SU-DHL-6 (cell line): Measurements from ENCODE around the gene FCF1.

Source experiments
- H2AFZ ChIP-seq: fragments of 200-600 bp; sonication (generic); 2 replicates; pipeline ENCODE4 v1.6.1; 2014; ENCODE audit warnings: low read depth, mild to moderate bottlenecking, moderate library complexity, mixed read lengths, antibody characterized with exemption, low read length; ENCODE audit not compliant: severe bottlenecking
- H3F3A ChIP-seq: fragments of 200-600 bp; shearing (Covaris generic); 2 replicates; pipeline ENCODE4 v1.6.0; 2016; ENCODE audit warnings: antibody characterized with exemption, mild to moderate bottlenecking; ENCODE audit not compliant: insufficient read depth
- H3K27ac ChIP-seq: fragments of 200-600 bp; sonication (generic); 2 replicates; pipeline ENCODE4 v1.5.1; 2016; ENCODE audit warnings: low read depth, mild to moderate bottlenecking, low read length, moderate library complexity, mixed read lengths
- H3K27me3 ChIP-seq: fragments of 200-600 bp; sonication (generic), shearing (Covaris generic); 2 replicates; pipeline ENCODE4 v1.6.0; 2014; ENCODE audit warnings: mild to moderate bottlenecking, low read length
- H3K36me3 ChIP-seq: fragments of 200-600 bp; sonication (generic); 2 replicates; pipeline ENCODE4 v1.6.1; 2014; ENCODE audit warnings: mild to moderate bottlenecking, low read length, mixed read lengths
- H3K4me2 ChIP-seq: fragments of 300-600, 200-600 bp; shearing (Covaris generic), sonication (generic); 2 replicates; pipeline ENCODE4 v1.6.0; 2014; ENCODE audit warnings: low read length, low read depth, mild to moderate bottlenecking; ENCODE audit not compliant: poor library complexity, severe bottlenecking
- H3K4me3 ChIP-seq: fragments of 200-600 bp; sonication (generic); 2 replicates; pipeline ENCODE4 v1.5.1; 2014; ENCODE audit warnings: antibody characterized with exemption, low read length, mild to moderate bottlenecking, mixed read lengths; ENCODE audit not compliant: insufficient read depth, poor library complexity, severe bottlenecking
- H3K79me2 ChIP-seq: fragments of 200-600 bp; sonication (generic); 2 replicates; pipeline ENCODE4 v1.6.1; 2014; ENCODE audit warnings: mild to moderate bottlenecking, low read length, moderate library complexity; ENCODE audit not compliant: insufficient read depth
- H3K9ac ChIP-seq: fragments of 200-600 bp; sonication (generic); 2 replicates; pipeline ENCODE4 v1.7.0; 2014; ENCODE audit warnings: mild to moderate bottlenecking, low read length
- H3K9me2 ChIP-seq: fragments of 200-600 bp; sonication (generic); replicated peaks from 2 replicates; pipeline ENCODE4 v1.6.1; 2014; ENCODE audit warnings: low read length; ENCODE audit not compliant: insufficient read depth
- H3K9me3 ChIP-seq: fragments of 200-600 bp; sonication (generic); 2 replicates; pipeline ENCODE4 v1.6.1; 2014; ENCODE audit warnings: low read length, mixed read lengths; ENCODE audit not compliant: insufficient read depth
- H4K20me1 ChIP-seq: fragments of 200-600 bp; sonication (generic); 2 replicates; pipeline ENCODE4 v1.6.1; 2014; ENCODE audit warnings: low read depth, mild to moderate bottlenecking, antibody characterized with exemption, low read length, moderate library complexity, mixed read lengths
- EZH2phosphoT487 ChIP-seq: fragments of 200-600 bp; sonication (generic), shearing (Covaris generic); conservative IDR thresholded peaks from 2 replicates; pipeline ENCODE4 v1.6.1; 2018; ENCODE audit warnings: mild to moderate bottlenecking, antibody characterized with exemption, low read length, moderate library complexity, mixed read lengths
- TF ChIP-seq, protein P1 (sequence below): fragments of 200-600 bp; sonication (generic); IDR thresholded peaks from one replicate; pipeline ENCODE4 v1.5.1; 2017; ENCODE audit warnings: antibody characterized with exemption, mild to moderate bottlenecking, low read length, moderate library complexity; ENCODE audit not compliant: insufficient read depth, poor library complexity, severe bottlenecking

FCF1 gene

DNA sequence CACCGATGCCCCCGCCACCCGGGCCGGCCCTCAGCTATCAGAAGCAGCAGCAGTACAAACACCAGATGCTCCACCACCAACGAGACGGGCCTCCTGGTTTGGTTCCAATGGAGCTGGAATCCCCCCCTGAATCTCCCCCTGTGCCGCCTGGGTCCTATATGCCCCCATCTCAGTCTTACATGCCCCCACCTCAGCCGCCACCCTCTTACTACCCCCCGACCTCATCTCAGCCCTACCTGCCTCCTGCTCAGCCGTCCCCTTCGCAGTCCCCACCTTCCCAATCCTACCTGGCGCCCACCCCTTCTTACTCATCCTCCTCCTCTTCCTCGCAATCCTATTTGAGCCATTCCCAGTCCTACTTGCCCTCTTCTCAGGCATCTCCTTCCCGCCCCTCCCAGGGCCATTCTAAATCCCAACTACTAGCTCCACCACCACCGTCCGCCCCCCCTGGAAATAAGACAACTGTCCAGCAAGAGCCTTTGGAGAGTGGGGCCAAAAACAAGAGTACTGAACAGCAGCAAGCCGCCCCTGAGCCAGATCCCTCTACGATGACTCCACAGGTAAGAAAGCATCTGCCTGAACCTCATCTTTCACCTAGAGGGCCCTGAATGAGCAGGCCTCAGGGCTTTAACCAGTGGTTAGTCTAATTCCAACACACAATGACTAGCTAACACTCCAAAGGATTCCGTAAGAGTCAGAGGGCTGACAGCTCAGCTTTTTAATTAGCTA lies 51.0 kb downstream of the FCF1 start:
- Histone ChIP-seq H3K36me3 (peaks cover 4% of the 10 kb centered on the region; the same call in 1 of the 2 replicates), H3K9me3 (no peaks in the 10 kb centered on the region), H3K4me2 (peak overlapping the region; percentile 83), H3K9ac (peak overlapping the region; percentile 88), H4K20me1 (peaks cover 8% of the 10 kb centered on the region; the same call in 1 of the 2 replicates), H3K27me3 (no peaks in the 10 kb centered on the region), H3K79me2 (peaks cover 55% of the 10 kb centered on the region), H3F3A (peaks cover 4% of the 10 kb centered on the region; the same call in 1 of the 2 replicates), H3K27ac (peak overlapping the region; percentile 80), H3K9me2 (no peaks in the 10 kb centered on the region), H2AFZ (peak overlapping the region; percentile 65), H3K4me3 (peak overlapping the region; percentile 86)
- TF ChIP-seq EZH2phosphoT487: no peak
- TF ChIP-seq, protein P1, sequence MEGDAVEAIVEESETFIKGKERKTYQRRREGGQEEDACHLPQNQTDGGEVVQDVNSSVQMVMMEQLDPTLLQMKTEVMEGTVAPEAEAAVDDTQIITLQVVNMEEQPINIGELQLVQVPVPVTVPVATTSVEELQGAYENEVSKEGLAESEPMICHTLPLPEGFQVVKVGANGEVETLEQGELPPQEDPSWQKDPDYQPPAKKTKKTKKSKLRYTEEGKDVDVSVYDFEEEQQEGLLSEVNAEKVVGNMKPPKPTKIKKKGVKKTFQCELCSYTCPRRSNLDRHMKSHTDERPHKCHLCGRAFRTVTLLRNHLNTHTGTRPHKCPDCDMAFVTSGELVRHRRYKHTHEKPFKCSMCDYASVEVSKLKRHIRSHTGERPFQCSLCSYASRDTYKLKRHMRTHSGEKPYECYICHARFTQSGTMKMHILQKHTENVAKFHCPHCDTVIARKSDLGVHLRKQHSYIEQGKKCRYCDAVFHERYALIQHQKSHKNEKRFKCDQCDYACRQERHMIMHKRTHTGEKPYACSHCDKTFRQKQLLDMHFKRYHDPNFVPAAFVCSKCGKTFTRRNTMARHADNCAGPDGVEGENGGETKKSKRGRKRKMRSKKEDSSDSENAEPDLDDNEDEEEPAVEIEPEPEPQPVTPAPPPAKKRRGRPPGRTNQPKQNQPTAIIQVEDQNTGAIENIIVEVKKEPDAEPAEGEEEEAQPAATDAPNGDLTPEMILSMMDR: no peak

DNA sequence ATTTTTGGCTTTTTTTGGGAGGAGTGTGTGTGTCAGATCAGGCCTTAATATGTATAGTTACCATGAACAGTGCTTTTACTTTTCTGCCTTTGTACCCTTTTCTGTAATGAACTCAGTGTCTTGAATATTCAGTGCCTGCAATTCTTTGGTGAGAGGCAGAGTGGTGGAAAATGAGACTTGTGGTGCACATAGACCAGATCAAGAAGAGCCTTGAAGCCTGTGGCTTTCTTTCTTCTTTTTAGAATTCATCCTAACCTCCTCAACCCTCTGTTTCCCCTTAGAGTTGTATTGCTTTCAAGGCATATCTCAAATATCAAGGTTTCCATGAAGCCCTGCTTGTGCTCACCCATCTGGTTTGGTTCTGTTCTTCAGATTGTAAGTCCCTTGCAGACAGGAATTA lies 52.8 kb downstream of the FCF1 start:
- TF ChIP-seq EZH2phosphoT487: no peak
- Histone ChIP-seq H3K27ac (peak overlapping the region; percentile 9; the same call in 1 of the 2 replicates), H2AFZ (no peak overlapping the region), H3K79me2 (peaks cover 67% of the 10 kb centered on the region), H3K9ac (peak overlapping the region; percentile 88), H3K9me3 (no peaks in the 10 kb centered on the region), H3K9me2 (no peaks in the 10 kb centered on the region), H4K20me1 (peaks cover 8% of the 10 kb centered on the region; the same call in 1 of the 2 replicates), H3K4me2 (peak overlapping the region; percentile 83), H3K4me3 (peak overlapping the region; percentile 86), H3F3A (peaks cover 4% of the 10 kb centered on the region; the same call in 1 of the 2 replicates), H3K36me3 (peaks cover 4% of the 10 kb centered on the region; the same call in 1 of the 2 replicates), H3K27me3 (no peaks in the 10 kb centered on the region)

DNA sequence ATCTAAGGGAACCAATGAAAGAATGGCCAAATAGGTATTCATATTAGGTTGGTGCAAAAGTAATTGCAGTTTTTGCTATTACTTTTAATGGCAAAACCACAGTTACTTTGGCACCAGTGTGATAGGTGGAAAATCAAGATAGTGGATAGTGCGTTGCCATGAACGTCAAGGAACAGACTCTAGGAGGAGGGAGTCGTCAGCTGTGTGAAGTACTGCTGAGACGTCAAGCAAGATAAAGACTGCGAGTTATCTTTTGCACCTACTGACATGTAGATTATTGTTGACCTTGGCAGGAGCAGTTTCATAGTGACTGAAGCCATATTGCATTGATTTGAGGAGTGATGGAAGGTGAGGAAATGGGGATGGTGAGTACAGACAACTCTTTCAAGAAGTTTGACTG lies 58.5 kb downstream of the FCF1 start:
- peaks cover 86% of the 10 kb centered on the region for H3K79me2 ChIP-seq
- 0 out of 2 replicates have a peak, but pooled peaks cover 6% of the 10 kb centered on the region for H4K20me1 ChIP-seq
- TF ChIP-seq EZH2phosphoT487: no peak
- TF ChIP-seq, protein P1: no peak

DNA sequence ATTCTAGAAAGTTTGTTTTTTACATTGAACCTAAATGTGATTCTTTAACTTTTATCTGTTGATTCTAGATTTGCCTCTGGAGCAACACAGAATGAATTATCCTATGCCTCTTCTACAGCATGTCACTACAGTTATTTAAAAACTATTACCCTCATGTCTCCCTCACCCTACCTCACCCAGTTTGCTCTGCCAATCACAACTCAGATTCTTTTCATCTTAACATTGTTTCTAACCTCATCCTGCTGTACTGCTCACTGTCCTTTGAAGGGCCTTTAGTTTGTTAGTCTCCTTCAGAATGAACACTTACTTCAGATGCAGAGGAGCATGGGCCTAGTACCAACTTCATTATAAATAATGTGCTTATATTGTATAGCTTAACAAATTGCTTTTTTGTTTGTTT lies 71.7 kb downstream of the FCF1 start:
- TF ChIP-seq, protein P1: no peak
- Histone ChIP-seq H3K9me3 (no peaks in the 10 kb centered on the region), H2AFZ (no peak overlapping the region), H3K36me3 (peaks cover 47% of the 10 kb centered on the region; the same call in 1 of the 2 replicates), H3K9me2 (no peaks in the 10 kb centered on the region), H3F3A (no peaks in the 10 kb centered on the region), H3K79me2 (peaks cover 27% of the 10 kb centered on the region), H3K4me2 (no peak overlapping the region), H4K20me1 (no peaks in the 10 kb centered on the region; the same call in 1 of the 2 replicates), H3K9ac (no peak overlapping the region), H3K4me3 (no peak overlapping the region), H3K27ac (no peak overlapping the region), H3K27me3 (no peaks in the 10 kb centered on the region)

More for the DNA sequence above, 58.5 kb downstream of the FCF1 start:
- no peak overlapping the region for H3K9ac ChIP-seq
- H3K9me3 ChIP-seq: no peaks in the 10 kb centered on the region
- H3K9me2 ChIP-seq: no peaks in the 10 kb centered on the region
- H3F3A ChIP-seq: no peaks in the 10 kb centered on the region
- H3K4me2 ChIP-seq: no peak overlapping the region
- no peak overlapping the region for H3K27ac ChIP-seq
- H3K36me3 ChIP-seq: peaks cover 4% of the 10 kb centered on the region; the same call in 1 of the 2 replicates
- H2AFZ ChIP-seq: no peak overlapping the region
- H3K4me3 ChIP-seq: no peak overlapping the region
- H3K27me3 ChIP-seq: no peaks in the 10 kb centered on the region
